ENCODE measurements around the gene RBM47.
"Not testable (repeated sequence)": the region's sequence is repeated elsewhere in the genome, so short reads cannot be mapped to it uniquely, and the experiment has no call there.

Gene RBM47

GRCh38 chr4:40562208-40562607 lies 67.5 kb downstream of the RBM47 start:
- DNase-seq (ENCODE audit: low read depth): no peak

DNA sequence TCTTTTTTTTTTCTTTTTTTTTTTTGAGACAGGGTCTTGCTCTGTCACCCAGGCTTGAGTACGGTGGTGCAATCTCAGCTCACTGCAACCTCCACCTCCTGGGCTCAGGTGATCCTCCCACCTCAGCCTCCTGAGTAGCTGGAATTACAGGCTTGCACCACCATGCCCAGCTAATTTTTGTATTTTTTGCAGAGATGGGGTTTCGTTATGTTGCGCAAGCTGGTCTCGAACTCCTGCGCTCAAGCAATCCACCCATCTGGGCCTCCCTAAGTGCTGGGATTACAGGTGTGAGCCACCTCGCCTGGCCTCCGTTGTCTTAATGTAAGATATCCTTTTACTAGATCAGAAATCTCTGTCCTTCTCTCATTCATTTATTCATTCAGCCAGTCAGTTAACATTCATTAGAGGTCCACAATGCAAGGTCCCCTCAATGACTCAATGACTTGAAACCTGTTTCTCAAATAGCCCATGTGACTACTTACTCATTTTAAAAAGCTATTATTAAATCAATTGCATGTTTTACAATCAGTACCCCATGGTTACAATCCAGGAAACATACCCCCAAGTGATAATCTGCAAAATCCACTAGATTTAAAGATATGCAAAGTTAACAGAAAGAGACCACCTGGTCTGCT lies 68.0 kb downstream of the RBM47 start:
- not testable (repeated sequence) for DNase-seq (ENCODE audit: low read depth)

DNA sequence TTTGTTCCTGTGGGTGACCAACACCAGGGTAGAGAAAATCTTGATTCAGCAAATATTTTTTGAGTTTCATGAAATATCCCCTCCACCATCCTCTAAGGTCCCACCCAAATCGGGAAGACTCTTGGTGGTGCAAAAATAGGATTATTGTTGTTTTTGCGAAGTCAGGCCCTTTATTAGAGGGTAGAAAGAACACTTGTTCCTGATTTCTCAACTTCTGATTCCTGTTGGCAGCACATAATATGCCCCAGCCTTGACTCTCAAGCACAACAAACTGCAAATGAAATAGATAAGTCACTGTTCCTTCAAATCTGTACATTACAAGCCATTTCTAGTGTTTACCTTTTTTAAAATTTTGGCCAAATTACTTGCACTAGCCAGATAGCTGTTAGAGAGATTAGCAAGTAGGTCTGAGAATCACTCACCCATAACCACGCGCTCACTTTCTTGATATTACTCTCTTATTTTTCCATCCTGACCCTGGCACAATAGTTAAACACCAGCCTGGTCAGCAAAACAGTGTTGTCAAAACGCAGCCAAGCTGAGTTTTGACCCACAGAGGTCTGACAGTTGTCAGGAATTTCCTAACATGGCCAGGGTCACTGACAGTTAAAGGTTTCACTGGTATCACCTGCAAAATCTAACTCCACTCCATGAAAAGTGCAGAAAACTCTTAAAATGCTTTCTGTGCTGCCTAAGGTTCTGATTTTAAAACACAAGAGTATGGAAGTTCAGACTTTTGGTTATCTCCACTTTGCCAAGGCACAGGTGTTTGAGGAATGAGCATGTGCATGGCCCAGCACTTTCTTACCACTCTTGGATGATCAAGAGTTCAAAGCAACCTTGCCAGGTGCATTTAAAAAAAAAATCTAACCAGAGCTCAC lies 69.8 kb downstream of the RBM47 start:
- DNase-seq (ENCODE audit: low read depth): no peak

- no peak for DNase-seq (ENCODE audit: low read depth)
These were observed 71.9 kb downstream of the RBM47 start for GRCh38 chr4:40557736-40558135.

- no peak for DNase-seq (ENCODE audit: low read depth)
These were observed 74.3 kb downstream of the RBM47 start for GRCh38 chr4:40555176-40555900.

DNA sequence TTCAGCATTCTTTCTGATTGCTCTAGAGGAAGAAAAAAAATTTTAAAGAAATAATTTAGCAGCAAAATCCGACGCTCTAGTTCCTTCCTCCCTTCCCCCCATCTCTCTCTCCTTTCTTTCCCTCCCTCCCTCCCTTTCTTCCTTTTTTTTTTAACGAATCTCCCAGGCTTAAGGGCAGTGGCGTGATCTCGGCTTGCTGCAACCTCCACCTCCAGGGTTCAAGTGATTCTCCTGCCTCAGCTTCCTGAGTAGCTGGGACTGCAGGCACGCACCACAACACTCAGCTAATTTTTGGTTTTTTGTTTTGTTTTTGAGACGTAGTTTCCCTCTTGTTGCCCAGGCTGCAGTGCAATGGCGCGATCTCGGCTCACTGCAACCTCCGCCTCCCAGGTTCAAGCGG lies 75.0 kb downstream of the RBM47 start:
- not testable (repeated sequence) for DNase-seq (ENCODE audit: low read depth)

GRCh38 chr4:40553995-40554394 lies 75.7 kb downstream of the RBM47 start:
- DNase-seq (ENCODE audit: low read depth): no peak

DNA sequence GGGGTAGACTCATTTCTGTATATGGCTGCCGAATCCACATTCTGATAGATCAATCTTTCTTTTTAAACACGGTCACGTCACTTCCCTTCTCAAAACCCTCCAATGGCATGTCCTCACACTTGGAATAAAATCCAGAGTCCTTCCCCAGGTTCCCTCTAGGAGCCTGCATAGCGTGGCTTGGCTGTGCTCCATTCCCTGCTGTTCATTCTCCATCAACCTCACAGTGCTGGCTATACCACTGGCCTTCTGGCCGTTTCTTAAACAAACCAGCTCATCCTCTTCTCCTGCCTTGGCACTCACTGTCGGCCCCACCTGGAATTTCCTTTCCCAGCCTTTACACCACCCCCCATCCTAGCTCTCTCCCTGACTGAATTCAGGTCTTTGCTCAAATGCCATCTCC lies 77.1 kb downstream of the RBM47 start:
- DNase-seq (ENCODE audit: low read depth): no peak

GRCh38 chr4:40551568-40552136 lies 78.0 kb downstream of the RBM47 start:
- DNase-seq (ENCODE audit: low read depth): not testable (repeated sequence)

DNA sequence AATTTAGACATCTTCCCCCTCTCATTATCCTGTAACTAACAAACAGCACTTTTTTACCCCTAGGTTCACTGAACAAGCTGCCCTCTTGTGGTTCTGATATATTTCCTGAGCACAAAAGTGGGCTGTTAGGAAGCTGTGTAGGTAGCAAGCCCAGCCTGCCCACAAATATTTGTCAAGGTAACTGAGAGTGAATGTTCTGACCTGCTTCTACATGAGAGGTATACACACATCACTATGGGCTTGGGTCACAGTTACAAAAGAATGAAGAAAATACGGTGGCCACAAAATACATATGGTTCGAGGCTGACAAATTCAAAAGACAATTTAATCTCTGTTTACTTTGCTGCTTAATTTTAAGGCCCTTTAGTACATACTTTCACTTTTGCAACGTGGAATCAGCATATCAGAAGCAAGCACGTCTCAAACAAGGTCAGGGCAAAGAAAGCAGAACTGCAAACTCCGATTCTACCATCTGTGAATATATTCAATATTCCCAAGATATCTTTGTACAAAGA lies 78.7 kb downstream of the RBM47 start:
- no peak for DNase-seq (ENCODE audit: low read depth)

GRCh38 chr4:40550196-40550595 lies 79.5 kb downstream of the RBM47 start:
- DNase-seq (ENCODE audit: low read depth): no peak

DNA sequence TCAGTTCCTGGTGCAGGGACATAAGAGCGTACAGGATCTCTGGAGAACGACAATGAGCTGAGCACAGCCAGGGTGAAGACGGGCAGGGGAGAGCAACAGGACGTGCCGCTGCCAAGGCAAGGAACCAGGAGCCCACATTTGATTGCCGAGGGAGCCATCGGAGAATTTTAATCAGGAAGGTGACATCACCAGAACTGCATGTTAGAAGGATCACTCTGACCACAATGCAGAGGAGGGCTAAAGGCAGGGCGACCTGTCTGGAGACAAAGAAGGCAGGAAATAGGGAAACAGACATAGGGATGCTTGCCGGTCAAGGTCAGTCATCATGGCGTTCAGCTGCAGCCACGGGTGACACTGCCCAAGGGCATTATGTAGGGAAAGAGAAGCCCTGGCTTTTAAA lies 81.4 kb downstream of the RBM47 start:
- no peak for DNase-seq (ENCODE audit: low read depth)

DNA sequence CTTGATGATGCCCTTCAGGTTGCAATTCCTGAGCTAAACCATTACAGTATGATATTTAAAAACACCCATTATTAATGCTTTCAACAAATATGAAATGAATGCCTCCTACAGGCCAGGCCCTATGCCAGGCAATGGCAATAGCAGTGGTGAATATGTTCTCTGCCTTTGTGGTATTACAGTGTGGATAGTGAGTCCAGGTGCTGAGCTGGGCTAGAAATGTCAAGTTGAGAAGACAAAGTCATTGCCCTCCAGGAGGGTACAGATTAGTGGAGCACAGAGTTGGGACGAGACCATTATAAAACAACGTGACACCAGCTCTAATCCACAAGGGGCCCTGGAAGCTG lies 81.9 kb downstream of the RBM47 start:
- DNase-seq (ENCODE audit: low read depth): no peak

GRCh38 chr4:40546969-40547788 lies 82.5 kb downstream of the RBM47 start:
- DNase-seq (ENCODE audit: low read depth): no peak

DNA sequence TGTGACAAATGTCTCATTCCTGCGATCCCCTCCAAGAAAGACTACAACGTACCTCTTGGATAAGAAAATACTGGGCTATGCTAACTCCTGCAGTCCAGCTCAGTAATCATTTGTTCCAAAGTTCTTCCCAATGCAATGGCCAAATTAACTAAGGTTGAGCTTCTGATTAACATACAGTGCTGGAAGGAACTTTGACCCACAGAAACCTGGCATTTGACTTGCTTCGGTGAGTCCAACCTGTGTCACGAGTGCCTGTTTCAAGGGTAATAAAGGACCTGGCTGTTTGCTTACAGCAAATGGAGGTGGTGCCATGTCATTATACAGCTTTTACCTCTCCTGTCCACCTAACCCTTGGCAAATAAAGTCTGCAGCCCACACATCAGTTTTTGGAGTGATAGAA lies 83.2 kb downstream of the RBM47 start:
- no peak for DNase-seq (ENCODE audit: low read depth)

GRCh38 chr4:40545487-40545886 lies 84.2 kb downstream of the RBM47 start:
- not testable (repeated sequence) for DNase-seq (ENCODE audit: low read depth)

GRCh38 chr4:40544221-40544620 lies 85.4 kb downstream of the RBM47 start:
- DNase-seq (ENCODE audit: low read depth): no peak

DNA sequence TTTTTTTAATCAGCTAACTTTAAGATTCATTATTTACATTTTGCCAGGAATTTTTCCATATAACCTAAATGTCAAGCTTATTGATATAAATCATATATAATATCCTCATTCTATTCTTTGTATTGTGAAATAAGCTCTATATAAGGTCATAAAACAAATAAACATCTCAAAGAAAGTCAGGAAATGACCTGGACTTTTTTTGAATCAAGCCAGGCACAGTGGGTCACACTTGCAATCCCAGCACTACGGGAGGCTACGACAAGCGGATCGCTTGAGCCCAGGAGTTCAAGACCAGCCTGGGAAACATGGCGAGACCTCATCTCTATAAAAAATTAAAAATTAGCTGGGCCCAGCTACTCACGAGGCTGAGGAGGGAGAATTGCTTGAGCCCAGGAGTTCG lies 88.9 kb downstream of the RBM47 start:
- no peak for DNase-seq (ENCODE audit: low read depth)

- DNase-seq (ENCODE audit: low read depth): no peak
These were observed 93.6 kb downstream of the RBM47 start for GRCh38 chr4:40536032-40536431.

GRCh38 chr4:40531636-40532023 lies 98.0 kb downstream of the RBM47 start:
- DNase-seq (ENCODE audit: low read depth): no peak

DNA sequence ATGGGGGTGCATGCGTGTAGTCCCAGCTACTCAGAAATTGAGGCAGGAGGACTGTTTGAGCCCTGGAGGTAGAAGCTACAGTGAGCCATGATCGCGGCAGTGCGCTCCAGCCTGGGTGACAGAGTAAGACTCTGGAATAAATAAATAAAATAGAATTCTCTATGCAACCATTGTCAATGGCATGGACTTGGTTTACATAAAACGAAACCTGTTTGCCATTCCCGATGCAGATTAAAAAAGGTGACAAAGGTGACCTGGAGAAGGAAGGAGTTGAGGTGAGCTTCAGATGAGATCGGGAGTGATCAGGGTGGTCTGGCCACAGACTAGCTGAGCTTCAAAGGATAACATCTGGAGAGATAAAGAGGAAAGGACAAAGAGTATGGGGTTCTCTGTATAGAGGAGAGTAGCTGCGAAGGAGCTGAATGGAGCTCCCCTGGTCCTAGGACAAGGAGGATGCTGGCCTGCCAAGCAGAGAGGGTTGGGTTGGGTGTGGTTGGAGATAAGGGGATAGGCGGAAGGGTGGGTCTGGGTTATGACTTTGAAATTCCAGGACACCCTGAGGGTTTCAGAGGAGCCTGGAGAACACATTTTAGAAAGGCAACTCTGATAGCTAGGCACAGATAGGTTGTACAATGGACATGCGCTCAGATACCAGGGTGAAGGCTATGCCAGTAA lies 98.6 kb downstream of the RBM47 start:
- no peak for DNase-seq (ENCODE audit: low read depth)
